K562 (cell line): ENCODE data around the gene SLC34A3. TPM values are rescaled to one million over a fixed set of nuclear protein-coding genes. Genes with fewer than 3 reads are reported as not detected.
A peak's percentile ranks its signal among the peaks of the same experiment; 100 is the strongest.

Source experiments
- ATAC-seq: fragments of 200-7000 bp; cut with Tn5 transposase; 3 replicates; pipeline ENCODE4 v1.9.1; 2020; ENCODE audit warnings: moderate library complexity
- BruUV-seq: library from RNA; stranded (reverse); fragments of 400-500 nt; replicated peaks from 2 replicates; lab custom pipeline; 2021; lab: Mats Ljungman, UMichigan
- CTCF ChIA-PET: fragments of 300-600 bp; formaldehyde crosslinking; extraction: SDS; loops from one replicate; lab custom pipeline; 2021; ENCODE audit warnings: low intra/inter-chr PET ratio; lab: Yijun Ruan, JAX
- POLR2A ChIA-PET: fragments of 300-600, 350-650 bp; sonication (Branson Sonifier 250); formaldehyde crosslinking; extraction: SDS; loops from one replicate; lab custom pipeline; 2021; ENCODE audit warnings: antibody characterized with exemption, inconsistent platforms; lab: Yijun Ruan, JAX
- DNase-seq, 4 experiments: peaks; one replicate each; pipeline versions ENCODE4 v3.0.0 to v3.0.0-alpha.2; 2011 to 2018; ENCODE audit warnings: low spot score in 3 of 4, mixed read lengths in 3 of 4; ENCODE audit errors: extremely low read depth in 1 of 4
- FAIRE-seq: peaks from 2 replicates; lab custom pipeline; 2011; peaks lifted over from hg19 to GRCh38; lab: Jason Lieb, UNC
- H2AFZ ChIP-seq: 2 replicates; pipeline ENCODE4 v1.6.0; 2011; ENCODE audit warnings: low read depth, low read length, control low read depth, inconsistent platforms
- H3K27ac ChIP-seq: fragments of 200-600 bp; 3 replicates; pipeline ENCODE4 v1.8.0; 2011; ENCODE audit warnings: low read depth, mild to moderate bottlenecking, control low read depth, inconsistent platforms, low read length, moderate library complexity, mixed read lengths; ENCODE audit errors: extremely low read depth
- H3K27me3 ChIP-seq, 2 experiments: fragments of 300-600 bp in 1 of 2; 2 replicates in 1 of 2; 3 replicates in 1 of 2; pipeline versions ENCODE4 v1.6.0 to v1.8.0; 2011; ENCODE audit warnings: inconsistent platforms in 2 of 2, low read length in 2 of 2, mild to moderate bottlenecking in 1 of 2, mixed read lengths in 1 of 2, moderate library complexity in 1 of 2; ENCODE audit not compliant: control insufficient read depth in 2 of 2, insufficient read depth in 2 of 2
- H3K36me3 ChIP-seq: fragments of 300-600 bp; 3 replicates; pipeline ENCODE4 v1.8.0; 2011; ENCODE audit warnings: mild to moderate bottlenecking, low read length, inconsistent platforms; ENCODE audit not compliant: control insufficient read depth, insufficient read depth
- H3K4me1 ChIP-seq, 2 experiments: fragments of 200-600 bp in 1 of 2; replicated peaks in 1 of 2; 2 replicates in 1 of 2; 3 replicates in 1 of 2; pipeline versions ENCODE4 v1.5.1 to v1.8.0; 2011; ENCODE audit warnings: inconsistent platforms in 2 of 2, low read length in 2 of 2, mild to moderate bottlenecking in 1 of 2, mixed read lengths in 1 of 2, moderate library complexity in 1 of 2; ENCODE audit not compliant: control insufficient read depth in 2 of 2, insufficient read depth in 2 of 2
- H3K4me2 ChIP-seq: 2 replicates; pipeline ENCODE4 v1.6.1; 2011; ENCODE audit warnings: low read length, control low read depth, inconsistent platforms, mixed read lengths; ENCODE audit not compliant: insufficient read depth
- H3K4me3 ChIP-seq: fragments of 200-600 bp; sonication (generic), shearing (Covaris generic); 2 replicates; pipeline ENCODE4 v1.5.1; 2016; ENCODE audit warnings: control low read depth, inconsistent platforms
- H3K79me2 ChIP-seq: fragments of 200-600 bp; 3 replicates; pipeline ENCODE4 v1.8.0; 2011; ENCODE audit warnings: low read length, inconsistent platforms; ENCODE audit not compliant: control insufficient read depth, insufficient read depth
- H3K9ac ChIP-seq, 2 experiments: 2 replicates each; pipeline versions ENCODE4 v1.6.0 to v1.6.1; 2011; ENCODE audit warnings: low read depth in 2 of 2, low read length in 2 of 2, control low read depth in 1 of 2, inconsistent platforms in 1 of 2, mild to moderate bottlenecking in 1 of 2, mixed read lengths in 1 of 2; ENCODE audit not compliant: insufficient read depth in 1 of 2
- H3K9me1 ChIP-seq: one replicate; pipeline ENCODE4 v1.6.0; 2011; ENCODE audit warnings: inconsistent platforms, mild to moderate bottlenecking, low read length, moderate library complexity; ENCODE audit not compliant: control insufficient read depth, insufficient read depth
- H3K9me3 ChIP-seq: replicated peaks from 2 replicates; pipeline ENCODE4 v1.5.1; 2011; ENCODE audit warnings: low read depth, low read length, inconsistent platforms; ENCODE audit not compliant: control insufficient read depth, insufficient read depth
- H4K20me1 ChIP-seq: replicated peaks from 2 replicates; pipeline ENCODE4 v1.6.1; 2011; ENCODE audit warnings: low read length, inconsistent platforms, mixed read lengths; ENCODE audit not compliant: control insufficient read depth, insufficient read depth
- NR2C1 ChIP-seq, 2 experiments: fragments of 450-650 bp; IDR thresholded peaks; 2 replicates each; pipeline ENCODE4 v1.6.1; 2017; ENCODE audit warnings: mild to moderate bottlenecking in 2 of 2, antibody characterized with exemption in 1 of 2, inconsistent platforms in 1 of 2, missing compliant biosample characterization in 1 of 2, missing genetic modification characterization in 1 of 2
- NR2C2 ChIP-seq, 2 experiments: fragments of 200-800 bp in 1 of 2; sonication (Bioruptor generic) in 1 of 2; sonication (generic) in 1 of 2; formaldehyde crosslinking in 1 of 2; IDR thresholded peaks; 2 replicates each; pipeline versions ENCODE4 v1.6.1 to v1.8.0; 2016 to 2022; ENCODE audit warnings: mild to moderate bottlenecking in 1 of 2, missing compliant biosample characterization in 1 of 2, missing genetic modification characterization in 1 of 2, missing genetic modification reagents in 1 of 2
- TCF7L2 ChIP-seq: fragments of 150-350 bp; IDR thresholded peaks from 2 replicates; pipeline ENCODE4 v1.6.1; 2016; ENCODE audit warnings: low read depth, mild to moderate bottlenecking, low read length, moderate library complexity
- ZNF146 ChIP-seq: IDR thresholded peaks from one replicate; pipeline ENCODE4 v1.6.1; 2018; ENCODE audit warnings: missing compliant biosample characterization; ENCODE audit not compliant: unreplicated experiment
- WGBS: fragments of 100-300 bp; shearing (Covaris generic); methylation state at CpG from one replicate; pipeline ENCODE4 v1.1.6; 2016; ENCODE audit warnings: low coverage, mixed read lengths; ENCODE audit not compliant: insufficient coverage; ENCODE audit errors: missing lambda C conversion rate; 5-methylcytosine and 5-hydroxymethylcytosine counted together
- in situ Hi-C: fragments of 300-500 bp; cut with MboI; formaldehyde crosslinking; loops from 4 replicates; pipeline ENCODE4 v1.15.0; 2018; ENCODE audit warnings: inconsistent platforms, mixed read lengths
- intact Hi-C: fragments of 100-400 bp; cut with micrococcal nuclease; formaldehyde crosslinking; loops from 2 replicates; pipeline ENCODE4 v1.14.2; 2022
- polyA plus RNA-seq, 8 experiments: library from polyadenylated mRNA; depleted of rRNA in 4 of 8; stranded (reverse) in 5 of 8; unstranded in 3 of 8; fragments of >200 nt; fragmentation: Nextera tagmentation in 2 of 8; fragmentation: Illumina TruSeq in 1 of 8; extraction: Ambion mirVana in 2 of 8; extraction: Trizol in 1 of 8; gene quantifications; 2 replicates each; pipeline versions ENCODE4 v1.2.1 to v1.2.3, GENCODE V29; 2011 to 2014; ENCODE audit warnings: inconsistent platforms in 1 of 8, missing spikeins in 1 of 8
- total RNA-seq, 7 experiments: library from RNA; depleted of rRNA in 6 of 7; stranded (reverse); fragments of >200 nt in 6 of 7; fragmentation: Illumina TruSeq in 2 of 7; extraction: Trizol in 2 of 7; gene quantifications; 2 replicates each; pipeline versions ENCODE4 v1.2.1 to v1.2.3, GENCODE V29; 2011 to 2021; ENCODE audit warnings: low replicate concordance in 1 of 7
- TF ChIP-seq, protein P1 (sequence below): IDR thresholded peaks from 2 replicates; pipeline ENCODE4 v1.6.1; 2012; ENCODE audit warnings: low read depth, low read length, improper control_type of control experiment, borderline replicate concordance

Gene SLC34A3
- total and polyA plus RNA-seq, 9 of the 15 experiments (the other 6 are each of a cell fraction or from before 2014, with no cell fraction given): not detected

GRCh38 chr9:137229903-137230704 is 597 bp upstream of the SLC34A3 start (continued):
- TF ChIP-seq, protein P1, sequence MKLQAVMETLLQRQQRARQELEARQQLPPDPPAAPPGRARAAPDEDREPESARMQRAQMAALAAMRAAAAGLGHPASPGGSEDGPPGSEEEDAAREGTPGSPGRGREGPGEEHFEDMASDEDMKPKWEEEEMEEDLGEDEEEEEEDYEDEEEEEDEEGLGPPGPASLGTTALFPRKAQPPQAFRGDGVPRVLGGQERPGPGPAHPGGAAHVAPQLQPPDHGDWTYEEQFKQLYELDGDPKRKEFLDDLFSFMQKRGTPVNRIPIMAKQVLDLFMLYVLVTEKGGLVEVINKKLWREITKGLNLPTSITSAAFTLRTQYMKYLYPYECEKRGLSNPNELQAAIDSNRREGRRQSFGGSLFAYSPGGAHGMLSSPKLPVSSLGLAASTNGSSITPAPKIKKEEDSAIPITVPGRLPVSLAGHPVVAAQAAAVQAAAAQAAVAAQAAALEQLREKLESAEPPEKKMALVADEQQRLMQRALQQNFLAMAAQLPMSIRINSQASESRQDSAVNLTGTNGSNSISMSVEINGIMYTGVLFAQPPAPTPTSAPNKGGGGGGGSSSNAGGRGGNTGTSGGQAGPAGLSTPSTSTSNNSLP: no peak

DNA sequence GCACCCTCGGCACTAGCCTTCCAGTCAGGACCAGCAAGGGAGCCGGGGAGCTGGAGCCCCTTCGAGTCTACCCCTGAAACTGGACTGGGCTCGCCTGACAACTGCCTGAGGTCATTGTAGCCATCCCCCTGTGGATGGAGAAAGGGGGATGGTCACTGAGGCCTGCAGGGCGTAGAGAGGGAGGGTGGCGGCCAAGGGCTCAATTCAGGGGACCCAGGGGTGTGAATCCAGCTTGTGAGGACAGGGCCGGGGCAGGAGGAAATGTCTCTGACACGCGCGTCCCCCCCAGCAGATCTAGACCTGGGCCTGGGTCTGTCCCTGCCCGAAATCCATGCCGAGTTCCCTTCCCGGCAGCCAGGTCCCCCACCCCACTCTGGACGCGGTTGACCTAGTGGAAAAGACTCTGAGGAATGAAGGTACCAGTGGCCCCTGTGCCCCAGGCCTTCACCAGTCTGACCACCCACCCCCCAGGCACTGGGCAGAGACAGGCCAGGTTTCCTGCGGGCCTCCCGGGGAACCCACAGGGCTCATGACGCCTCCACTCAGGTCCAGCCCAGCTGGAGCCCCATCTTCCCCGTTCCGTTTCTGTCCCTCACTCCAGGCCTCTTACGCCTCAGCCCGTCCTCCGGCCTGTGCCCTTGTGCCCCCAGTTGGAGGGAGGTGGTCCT is 805 bp downstream of the SLC34A3 start:
- WGBS: 74% methylated on average over 17 of the region's 23 CpGs
- H3K27ac ChIP-seq: no peak overlapping the region
- ATAC-seq: no peak
- intact Hi-C loops (no loop called here), in situ Hi-C loops (loop anchor here (25.0 kb wide), 1 partner anchor 444 kb away; the partner anchor contains the start of genes CCDC183 and TMEM141)
- no peaks in the 10 kb centered on the region for H3K9me3 ChIP-seq
- no peak for FAIRE-seq
- no peak overlapping the region for H3K4me3 ChIP-seq
- H3K79me2 ChIP-seq: no peaks in the 10 kb centered on the region
- BruUV-seq: no TSS peak
- H3K27me3 ChIP-seq: no peaks in the 10 kb centered on the region
- ChIA-PET POLR2A (interaction anchor here (0.6 kb wide), 2 partner anchors 383 to 730 kb away, joined by 3 read pairs; no protein-coding TSS in a partner anchor), CTCF (no interaction called here)
- H3K36me3 ChIP-seq: no peaks in the 10 kb centered on the region
- peaks cover 4% of the 10 kb centered on the region for H3K9me1 ChIP-seq
- peak overlapping the region in 1 of 2 experiments; percentile 63; a peak in 1 of 4 replicates for H3K9ac ChIP-seq
- no peak overlapping the region for H2AFZ ChIP-seq
- H4K20me1 ChIP-seq: no peaks in the 10 kb centered on the region
- DNase-seq: no peak
- H3K4me1 ChIP-seq: peaks cover 18 to 100% of the 10 kb centered on the region in 2 experiments
- TF ChIP-seq NR2C1 (IDR thresholded peaks at IDR 0.05) (peak; percentile 68; the same call in 1 of the 2 replicates), NR2C1 (tag; IDR thresholded peaks at IDR 0.05) (peak; percentile 71), TCF7L2 (no peak), NR2C2 (CRISPR knock-in tag; IDR thresholded peaks at IDR 0.05) (0 out of 2 replicates have a peak, but pooled peaks have one; percentile 53), NR2C2 (tag; IDR thresholded peaks at IDR 0.05) (peak; percentile 51; the same call in 1 of the 2 replicates), ZNF146 (CRISPR knock-in tag) (no peak)
- no peak overlapping the region for H3K4me2 ChIP-seq
